GM23338 (cell line): ENCODE data around the gene DENND5B. TPM values are rescaled to one million over a fixed set of nuclear protein-coding genes. Genes with fewer than 3 reads are reported as not detected.

Experiments used
- ATAC-seq: fragments of 200-7000 bp; cut with Tn5 transposase; 3 replicates; pipeline ENCODE4 v1.9.1; 2020
- DNase-seq: peaks from one replicate; pipeline ENCODE4 v3.0.0-alpha.2; 2015; ENCODE audit warnings: low spot score
- H2AFZ ChIP-seq: fragments of 200-600 bp; sonication (generic); 2 replicates; pipeline ENCODE4 v1.8.0; 2016; ENCODE audit warnings: antibody characterized with exemption, mild to moderate bottlenecking, moderate library complexity
- H3F3A ChIP-seq: fragments of 200-600 bp; sonication (generic); replicated peaks from 2 replicates; pipeline ENCODE4 v1.8.0; 2017; ENCODE audit warnings: antibody characterized with exemption, mixed run types, low read depth
- H3K27ac ChIP-seq: fragments of 200-600 bp; sonication (generic); 2 replicates; pipeline ENCODE4 v1.6.1; 2016; ENCODE audit warnings: low read depth
- H3K27me3 ChIP-seq: fragments of 200-600 bp; sonication (generic); 2 replicates; pipeline ENCODE4 v1.8.0; 2016; ENCODE audit warnings: mild to moderate bottlenecking, mixed run types, moderate library complexity; ENCODE audit not compliant: insufficient read depth
- H3K36me3 ChIP-seq: fragments of 200-600 bp; sonication (generic); 2 replicates; pipeline ENCODE4 v1.8.0; 2016; ENCODE audit warnings: mild to moderate bottlenecking; ENCODE audit not compliant: insufficient read depth
- H3K4me1 ChIP-seq: fragments of 200-600 bp; sonication (generic); 2 replicates; pipeline ENCODE4 v1.8.0; 2016; ENCODE audit warnings: mild to moderate bottlenecking, moderate library complexity; ENCODE audit not compliant: insufficient read depth
- H3K4me2 ChIP-seq: fragments of 200-600 bp; sonication (generic); 2 replicates; pipeline ENCODE4 v1.7.1; 2017; ENCODE audit warnings: mixed run types
- H3K4me3 ChIP-seq: fragments of 200-600 bp; sonication (generic); 2 replicates; pipeline ENCODE4 v1.6.1; 2016; ENCODE audit warnings: mixed run types
- H3K79me2 ChIP-seq: fragments of 200-600 bp; sonication (generic); replicated peaks from 2 replicates; pipeline ENCODE4 v1.8.0; 2017; ENCODE audit warnings: mild to moderate bottlenecking; ENCODE audit not compliant: insufficient read depth
- H3K9me2 ChIP-seq: fragments of 200-600 bp; sonication (generic); 2 replicates; pipeline ENCODE4 v1.8.0; 2017; ENCODE audit not compliant: insufficient read depth
- H4K20me1 ChIP-seq: fragments of 200-600 bp; sonication (generic); replicated peaks from 2 replicates; pipeline ENCODE4 v1.8.0; 2017; ENCODE audit warnings: mild to moderate bottlenecking; ENCODE audit not compliant: insufficient read depth
- H3K27ac Mint-ChIP-seq: 2 replicates; pipeline ENCODE4 v1.8.0; 2020; ENCODE audit warnings: inconsistent platforms, mild to moderate bottlenecking, moderate library complexity, mixed read lengths
- H3K27me3 Mint-ChIP-seq: 3 replicates; pipeline ENCODE4 v1.8.0; 2022; ENCODE audit warnings: low read depth, mild to moderate bottlenecking, moderate library complexity, mixed read lengths, inconsistent platforms; ENCODE audit not compliant: insufficient read depth, poor library complexity
- H3K36me3 Mint-ChIP-seq: 3 replicates; pipeline ENCODE4 v1.8.0; 2021; ENCODE audit warnings: low read depth, mild to moderate bottlenecking, inconsistent platforms, moderate library complexity, mixed read lengths
- H3K4me1 Mint-ChIP-seq: 3 replicates; pipeline ENCODE4 v1.8.0; 2020; ENCODE audit warnings: mild to moderate bottlenecking, inconsistent platforms, mixed read lengths
- H3K4me3 Mint-ChIP-seq: 3 replicates; pipeline ENCODE4 v1.8.0; 2021; ENCODE audit warnings: moderate library complexity, mild to moderate bottlenecking, inconsistent platforms, mixed read lengths
- H3K9me3 Mint-ChIP-seq: 3 replicates; pipeline ENCODE4 v1.8.0; 2020; ENCODE audit warnings: moderate library complexity, mild to moderate bottlenecking, inconsistent platforms, mixed read lengths
- CREB1 ChIP-seq: fragments of 250-450 bp; sonication (Bioruptor Pico); IDR thresholded peaks from 2 replicates; pipeline ENCODE4 v1.5.0; 2020; ENCODE audit warnings: low read depth, mild to moderate bottlenecking, moderate library complexity
- EZH2 ChIP-seq: fragments of 200-600 bp; sonication (generic); IDR thresholded peaks from one replicate; pipeline ENCODE4 v1.8.0; 2017; ENCODE audit warnings: antibody characterized with exemption, mild to moderate bottlenecking, low read depth; ENCODE audit not compliant: unreplicated experiment
- EZH2phosphoT487 ChIP-seq: fragments of 200-600 bp; sonication (generic); IDR thresholded peaks from one replicate; pipeline ENCODE4 v1.8.1; 2018; ENCODE audit warnings: antibody characterized with exemption; ENCODE audit not compliant: unreplicated experiment
- NANOG ChIP-seq: IDR thresholded peaks from 2 replicates; pipeline ENCODE4 v1.6.1; 2016; ENCODE audit warnings: antibody characterized with exemption, borderline replicate concordance
- POLR2AphosphoS5 ChIP-seq: IDR thresholded peaks from 2 replicates; pipeline ENCODE4 v1.6.1; 2016; ENCODE audit warnings: antibody characterized with exemption, low read depth
- STAT1 ChIP-seq: IDR thresholded peaks from one replicate; pipeline ENCODE4 v1.6.1; 2016; ENCODE audit warnings: antibody characterized with exemption; ENCODE audit not compliant: unreplicated experiment
- ZNF114 ChIP-seq: fragments of 250-450 bp; sonication (Bioruptor Pico); IDR thresholded peaks from 2 replicates; pipeline ENCODE4 v1.5.0; 2020; ENCODE audit warnings: mild to moderate bottlenecking, moderate library complexity
- ZNF331 ChIP-seq: fragments of 250-450 bp; sonication (Bioruptor Pico); IDR thresholded peaks from 2 replicates; pipeline ENCODE4 v1.5.0; 2020; ENCODE audit warnings: low read depth, mild to moderate bottlenecking, moderate library complexity
- polyA plus RNA-seq: library from polyadenylated mRNA; unstranded; fragments of >200 nt; fragmentation: Nextera tagmentation; extraction: Ambion mirVana; gene quantifications from 2 replicates; pipeline ENCODE4 v1.2.1, GENCODE V29; 2016
- total RNA-seq: library from RNA; depleted of rRNA; stranded (reverse); fragments of >200 nt; shearing (Covaris generic); gene quantifications from 2 replicates; pipeline ENCODE4 v1.2.3, GENCODE V29; 2014
- TF ChIP-seq, protein P1 (sequence below): fragments of 250-450 bp; sonication (Bioruptor Pico); IDR thresholded peaks from 2 replicates; pipeline ENCODE4 v1.5.0; 2020; ENCODE audit warnings: mild to moderate bottlenecking, moderate library complexity
- TF ChIP-seq, protein P2 (sequence below): IDR thresholded peaks from 2 replicates; pipeline ENCODE4 v1.6.1; 2016; ENCODE audit warnings: antibody characterized with exemption
- TF ChIP-seq, protein P3 (sequence below): IDR thresholded peaks from one replicate; pipeline ENCODE4 v1.6.1; 2018; ENCODE audit warnings: antibody characterized with exemption; ENCODE audit not compliant: unreplicated experiment
- TF ChIP-seq, protein P4 (sequence below), 2 experiments: fragments of 200-600 bp in 1 of 2; sonication (generic) in 1 of 2; conservative IDR thresholded peaks; 2 replicates each; pipeline versions ENCODE4 v1.5.1 to v1.6.1; 2016 to 2017; ENCODE audit warnings: antibody characterized with exemption in 2 of 2, low read depth in 2 of 2, mild to moderate bottlenecking in 2 of 2, moderate library complexity in 1 of 2

DENND5B gene
- total and polyA plus RNA-seq, 2 experiments from 2014 or later, result 6.5 to 17.2 TPM

DNA sequence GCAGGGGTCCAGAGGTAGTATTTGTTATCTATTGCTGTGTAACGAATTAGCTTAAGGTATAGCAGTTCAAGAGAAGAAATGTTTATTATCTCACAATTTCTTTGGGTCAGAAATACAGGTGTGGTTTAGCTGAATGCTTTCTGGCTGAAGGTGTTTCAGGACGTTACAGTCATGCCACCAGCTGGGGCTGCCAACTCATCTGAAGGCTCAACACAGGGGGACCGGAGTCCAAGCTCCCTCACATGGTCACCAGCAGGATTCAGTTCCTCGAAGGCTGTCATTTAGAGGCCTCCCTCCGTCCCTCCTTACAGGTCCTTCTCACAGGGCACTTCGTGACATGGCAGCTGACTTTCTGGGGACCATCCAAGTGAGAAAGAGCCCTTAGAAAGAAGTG is 227.5 kb downstream of the DENND5B start:
- DNase-seq (no peak), ATAC-seq (no peak)
- no peaks in the 10 kb centered on the region for H4K20me1 ChIP-seq
- peak overlapping the region; percentile 71 for H3K27ac ChIP-seq
- H3F3A ChIP-seq, result peaks cover 11% of the 10 kb centered on the region; the same call in 1 of the 2 replicates
- no peak for TF ChIP-seq NANOG
- TF ChIP-seq, protein P1, sequence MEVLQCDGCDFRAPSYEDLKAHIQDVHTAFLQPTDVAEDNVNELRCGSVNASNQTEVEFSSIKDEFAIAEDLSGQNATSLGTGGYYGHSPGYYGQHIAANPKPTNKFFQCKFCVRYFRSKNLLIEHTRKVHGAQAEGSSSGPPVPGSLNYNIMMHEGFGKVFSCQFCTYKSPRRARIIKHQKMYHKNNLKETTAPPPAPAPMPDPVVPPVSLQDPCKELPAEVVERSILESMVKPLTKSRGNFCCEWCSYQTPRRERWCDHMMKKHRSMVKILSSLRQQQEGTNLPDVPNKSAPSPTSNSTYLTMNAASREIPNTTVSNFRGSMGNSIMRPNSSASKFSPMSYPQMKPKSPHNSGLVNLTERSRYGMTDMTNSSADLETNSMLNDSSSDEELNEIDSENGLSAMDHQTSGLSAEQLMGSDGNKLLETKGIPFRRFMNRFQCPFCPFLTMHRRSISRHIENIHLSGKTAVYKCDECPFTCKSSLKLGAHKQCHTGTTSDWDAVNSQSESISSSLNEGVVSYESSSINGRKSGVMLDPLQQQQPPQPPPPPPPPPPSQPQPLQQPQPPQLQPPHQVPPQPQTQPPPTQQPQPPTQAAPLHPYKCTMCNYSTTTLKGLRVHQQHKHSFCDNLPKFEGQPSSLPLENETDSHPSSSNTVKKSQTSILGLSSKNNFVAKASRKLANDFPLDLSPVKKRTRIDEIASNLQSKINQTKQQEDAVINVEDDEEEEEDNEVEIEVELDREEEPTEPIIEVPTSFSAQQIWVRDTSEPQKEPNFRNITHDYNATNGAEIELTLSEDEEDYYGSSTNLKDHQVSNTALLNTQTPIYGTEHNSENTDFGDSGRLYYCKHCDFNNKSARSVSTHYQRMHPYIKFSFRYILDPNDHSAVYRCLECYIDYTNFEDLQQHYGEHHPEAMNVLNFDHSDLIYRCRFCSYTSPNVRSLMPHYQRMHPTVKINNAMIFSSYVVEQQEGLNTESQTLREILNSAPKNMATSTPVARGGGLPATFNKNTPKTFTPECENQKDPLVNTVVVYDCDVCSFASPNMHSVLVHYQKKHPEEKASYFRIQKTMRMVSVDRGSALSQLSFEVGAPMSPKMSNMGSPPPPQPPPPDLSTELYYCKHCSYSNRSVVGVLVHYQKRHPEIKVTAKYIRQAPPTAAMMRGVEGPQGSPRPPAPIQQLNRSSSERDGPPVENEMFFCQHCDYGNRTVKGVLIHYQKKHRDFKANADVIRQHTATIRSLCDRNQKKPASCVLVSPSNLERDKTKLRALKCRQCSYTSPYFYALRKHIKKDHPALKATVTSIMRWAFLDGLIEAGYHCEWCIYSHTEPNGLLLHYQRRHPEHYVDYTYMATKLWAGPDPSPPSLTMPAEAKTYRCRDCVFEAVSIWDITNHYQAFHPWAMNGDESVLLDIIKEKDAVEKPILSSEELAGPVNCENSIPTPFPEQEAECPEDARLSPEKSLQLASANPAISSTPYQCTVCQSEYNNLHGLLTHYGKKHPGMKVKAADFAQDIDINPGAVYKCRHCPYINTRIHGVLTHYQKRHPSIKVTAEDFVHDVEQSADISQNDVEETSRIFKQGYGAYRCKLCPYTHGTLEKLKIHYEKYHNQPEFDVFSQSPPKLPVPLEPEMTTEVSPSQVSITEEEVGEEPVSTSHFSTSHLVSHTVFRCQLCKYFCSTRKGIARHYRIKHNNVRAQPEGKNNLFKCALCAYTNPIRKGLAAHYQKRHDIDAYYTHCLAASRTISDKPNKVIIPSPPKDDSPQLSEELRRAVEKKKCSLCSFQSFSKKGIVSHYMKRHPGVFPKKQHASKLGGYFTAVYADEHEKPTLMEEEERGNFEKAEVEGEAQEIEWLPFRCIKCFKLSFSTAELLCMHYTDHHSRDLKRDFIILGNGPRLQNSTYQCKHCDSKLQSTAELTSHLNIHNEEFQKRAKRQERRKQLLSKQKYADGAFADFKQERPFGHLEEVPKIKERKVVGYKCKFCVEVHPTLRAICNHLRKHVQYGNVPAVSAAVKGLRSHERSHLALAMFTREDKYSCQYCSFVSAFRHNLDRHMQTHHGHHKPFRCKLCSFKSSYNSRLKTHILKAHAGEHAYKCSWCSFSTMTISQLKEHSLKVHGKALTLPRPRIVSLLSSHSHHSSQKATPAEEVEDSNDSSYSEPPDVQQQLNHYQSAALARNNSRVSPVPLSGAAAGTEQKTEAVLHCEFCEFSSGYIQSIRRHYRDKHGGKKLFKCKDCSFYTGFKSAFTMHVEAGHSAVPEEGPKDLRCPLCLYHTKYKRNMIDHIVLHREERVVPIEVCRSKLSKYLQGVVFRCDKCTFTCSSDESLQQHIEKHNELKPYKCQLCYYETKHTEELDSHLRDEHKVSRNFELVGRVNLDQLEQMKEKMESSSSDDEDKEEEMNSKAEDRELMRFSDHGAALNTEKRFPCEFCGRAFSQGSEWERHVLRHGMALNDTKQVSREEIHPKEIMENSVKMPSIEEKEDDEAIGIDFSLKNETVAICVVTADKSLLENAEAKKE (CRISPR knock-in tag), result no peak
- no peak for TF ChIP-seq POLR2AphosphoS5
- TF ChIP-seq EZH2phosphoT487, result no peak
- TF ChIP-seq STAT1, result no peak
- no peak for TF ChIP-seq ZNF331 (CRISPR knock-in tag)
- no peak for TF ChIP-seq ZNF114 (CRISPR knock-in tag)
- TF ChIP-seq, protein P2, sequence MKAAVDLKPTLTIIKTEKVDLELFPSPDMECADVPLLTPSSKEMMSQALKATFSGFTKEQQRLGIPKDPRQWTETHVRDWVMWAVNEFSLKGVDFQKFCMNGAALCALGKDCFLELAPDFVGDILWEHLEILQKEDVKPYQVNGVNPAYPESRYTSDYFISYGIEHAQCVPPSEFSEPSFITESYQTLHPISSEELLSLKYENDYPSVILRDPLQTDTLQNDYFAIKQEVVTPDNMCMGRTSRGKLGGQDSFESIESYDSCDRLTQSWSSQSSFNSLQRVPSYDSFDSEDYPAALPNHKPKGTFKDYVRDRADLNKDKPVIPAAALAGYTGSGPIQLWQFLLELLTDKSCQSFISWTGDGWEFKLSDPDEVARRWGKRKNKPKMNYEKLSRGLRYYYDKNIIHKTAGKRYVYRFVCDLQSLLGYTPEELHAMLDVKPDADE, result no peak
- TF ChIP-seq, protein P3, sequence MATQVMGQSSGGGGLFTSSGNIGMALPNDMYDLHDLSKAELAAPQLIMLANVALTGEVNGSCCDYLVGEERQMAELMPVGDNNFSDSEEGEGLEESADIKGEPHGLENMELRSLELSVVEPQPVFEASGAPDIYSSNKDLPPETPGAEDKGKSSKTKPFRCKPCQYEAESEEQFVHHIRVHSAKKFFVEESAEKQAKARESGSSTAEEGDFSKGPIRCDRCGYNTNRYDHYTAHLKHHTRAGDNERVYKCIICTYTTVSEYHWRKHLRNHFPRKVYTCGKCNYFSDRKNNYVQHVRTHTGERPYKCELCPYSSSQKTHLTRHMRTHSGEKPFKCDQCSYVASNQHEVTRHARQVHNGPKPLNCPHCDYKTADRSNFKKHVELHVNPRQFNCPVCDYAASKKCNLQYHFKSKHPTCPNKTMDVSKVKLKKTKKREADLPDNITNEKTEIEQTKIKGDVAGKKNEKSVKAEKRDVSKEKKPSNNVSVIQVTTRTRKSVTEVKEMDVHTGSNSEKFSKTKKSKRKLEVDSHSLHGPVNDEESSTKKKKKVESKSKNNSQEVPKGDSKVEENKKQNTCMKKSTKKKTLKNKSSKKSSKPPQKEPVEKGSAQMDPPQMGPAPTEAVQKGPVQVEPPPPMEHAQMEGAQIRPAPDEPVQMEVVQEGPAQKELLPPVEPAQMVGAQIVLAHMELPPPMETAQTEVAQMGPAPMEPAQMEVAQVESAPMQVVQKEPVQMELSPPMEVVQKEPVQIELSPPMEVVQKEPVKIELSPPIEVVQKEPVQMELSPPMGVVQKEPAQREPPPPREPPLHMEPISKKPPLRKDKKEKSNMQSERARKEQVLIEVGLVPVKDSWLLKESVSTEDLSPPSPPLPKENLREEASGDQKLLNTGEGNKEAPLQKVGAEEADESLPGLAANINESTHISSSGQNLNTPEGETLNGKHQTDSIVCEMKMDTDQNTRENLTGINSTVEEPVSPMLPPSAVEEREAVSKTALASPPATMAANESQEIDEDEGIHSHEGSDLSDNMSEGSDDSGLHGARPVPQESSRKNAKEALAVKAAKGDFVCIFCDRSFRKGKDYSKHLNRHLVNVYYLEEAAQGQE, result no peak
- no peak for TF ChIP-seq CREB1 (CRISPR knock-in tag)
- TF ChIP-seq, protein P4, sequence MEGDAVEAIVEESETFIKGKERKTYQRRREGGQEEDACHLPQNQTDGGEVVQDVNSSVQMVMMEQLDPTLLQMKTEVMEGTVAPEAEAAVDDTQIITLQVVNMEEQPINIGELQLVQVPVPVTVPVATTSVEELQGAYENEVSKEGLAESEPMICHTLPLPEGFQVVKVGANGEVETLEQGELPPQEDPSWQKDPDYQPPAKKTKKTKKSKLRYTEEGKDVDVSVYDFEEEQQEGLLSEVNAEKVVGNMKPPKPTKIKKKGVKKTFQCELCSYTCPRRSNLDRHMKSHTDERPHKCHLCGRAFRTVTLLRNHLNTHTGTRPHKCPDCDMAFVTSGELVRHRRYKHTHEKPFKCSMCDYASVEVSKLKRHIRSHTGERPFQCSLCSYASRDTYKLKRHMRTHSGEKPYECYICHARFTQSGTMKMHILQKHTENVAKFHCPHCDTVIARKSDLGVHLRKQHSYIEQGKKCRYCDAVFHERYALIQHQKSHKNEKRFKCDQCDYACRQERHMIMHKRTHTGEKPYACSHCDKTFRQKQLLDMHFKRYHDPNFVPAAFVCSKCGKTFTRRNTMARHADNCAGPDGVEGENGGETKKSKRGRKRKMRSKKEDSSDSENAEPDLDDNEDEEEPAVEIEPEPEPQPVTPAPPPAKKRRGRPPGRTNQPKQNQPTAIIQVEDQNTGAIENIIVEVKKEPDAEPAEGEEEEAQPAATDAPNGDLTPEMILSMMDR (conservative IDR thresholded peaks at IDR 0.05; ENCODE audit: low read depth in 2 of 2), result no peak
- no peak for TF ChIP-seq EZH2
- H3K36me3 ChIP-seq, result no peaks in the 10 kb centered on the region
- Mint-ChIP-seq H3K9me3 (peaks cover 3% of the 10 kb centered on the region; the same call in 2 of the 3 replicates), H3K36me3 (peaks cover 2% of the 10 kb centered on the region; the same call in 1 of the 3 replicates), H3K27me3 (peaks cover 5% of the 10 kb centered on the region), H3K4me3 (no peak overlapping the region), H3K4me1 (peaks cover 36% of the 10 kb centered on the region), H3K27ac (peak overlapping the region; percentile 91)
- peaks cover 25% of the 10 kb centered on the region for H3K4me1 ChIP-seq
- no peak overlapping the region for H3K4me3 ChIP-seq
- no peaks in the 10 kb centered on the region for H3K9me2 ChIP-seq
- H3K4me2 ChIP-seq, result peak overlapping the region; percentile 58; the same call in 1 of the 2 replicates
- H2AFZ ChIP-seq, result no peak overlapping the region
- peaks cover 13% of the 10 kb centered on the region; the same call in 1 of the 2 replicates for H3K79me2 ChIP-seq
- H3K27me3 ChIP-seq, result no peaks in the 10 kb centered on the region
